Mammary epithelial cell (primary cell): ENCODE results near the gene CLTB.

Source experiments
- EZH2 ChIP-seq: IDR thresholded peaks from 2 replicates; pipeline ENCODE4 v1.6.1; 2012; ENCODE audit warnings: low read length, inconsistent platforms, borderline replicate concordance
- TF ChIP-seq, protein P1 (sequence below), 2 donors: IDR thresholded peaks in 1 of 2; conservative IDR thresholded peaks in 1 of 2; 2 replicates each; pipeline ENCODE4 v1.5.1; 2011 to 2012; ENCODE audit warnings: inconsistent platforms in 2 of 2, low read length in 2 of 2, mild to moderate bottlenecking in 2 of 2, control low read depth in 1 of 2, low read depth in 1 of 2; ENCODE audit not compliant: insufficient read depth in 1 of 2; ENCODE audit errors: extremely low read depth in 1 of 2

DNA sequence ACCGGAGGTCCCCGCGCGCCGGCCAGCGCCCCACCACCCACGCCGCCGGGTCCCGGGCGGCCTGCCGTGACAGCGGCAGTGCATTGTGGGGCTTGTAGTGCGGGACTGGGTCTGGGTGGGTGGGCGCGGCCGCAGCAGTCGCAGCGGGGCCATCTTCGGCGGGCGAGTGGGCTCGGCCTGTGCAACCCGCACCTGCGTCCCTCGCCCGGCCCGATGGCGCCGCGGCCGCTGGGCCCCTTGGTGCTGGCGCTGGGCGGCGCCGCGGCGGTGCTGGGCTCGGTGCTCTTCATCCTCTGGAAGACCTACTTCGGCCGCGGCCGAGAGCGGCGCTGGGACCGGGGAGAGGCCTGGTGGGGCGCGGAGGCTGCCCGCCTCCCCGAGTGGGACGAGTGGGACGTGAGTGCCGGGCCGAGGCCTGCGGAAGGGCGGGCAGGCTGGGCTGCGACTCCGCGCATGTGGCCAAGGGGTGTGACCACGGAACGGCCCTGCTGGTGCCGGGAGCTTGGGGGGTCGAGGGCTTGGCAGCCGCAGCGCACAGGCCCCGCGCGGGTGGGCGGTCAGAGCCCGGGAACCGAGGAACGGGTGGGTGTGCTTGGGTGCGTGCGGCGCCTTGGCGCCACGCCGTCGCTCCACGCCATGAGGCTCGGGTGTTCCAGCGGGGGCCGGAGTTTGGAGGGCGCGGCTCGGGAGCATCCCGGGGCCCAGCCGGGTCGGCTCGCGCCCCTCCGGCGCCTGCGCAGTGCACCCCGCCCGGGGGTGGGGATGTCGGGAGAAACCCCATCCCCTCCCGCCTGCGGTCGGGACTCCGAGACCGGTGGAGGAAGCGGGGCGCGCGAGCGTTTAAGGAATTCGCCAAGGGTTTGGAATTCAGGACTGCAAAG lies 50.7 kb downstream of the CLTB start, which contains the start of gene ARL10:
- TF ChIP-seq, protein P1, sequence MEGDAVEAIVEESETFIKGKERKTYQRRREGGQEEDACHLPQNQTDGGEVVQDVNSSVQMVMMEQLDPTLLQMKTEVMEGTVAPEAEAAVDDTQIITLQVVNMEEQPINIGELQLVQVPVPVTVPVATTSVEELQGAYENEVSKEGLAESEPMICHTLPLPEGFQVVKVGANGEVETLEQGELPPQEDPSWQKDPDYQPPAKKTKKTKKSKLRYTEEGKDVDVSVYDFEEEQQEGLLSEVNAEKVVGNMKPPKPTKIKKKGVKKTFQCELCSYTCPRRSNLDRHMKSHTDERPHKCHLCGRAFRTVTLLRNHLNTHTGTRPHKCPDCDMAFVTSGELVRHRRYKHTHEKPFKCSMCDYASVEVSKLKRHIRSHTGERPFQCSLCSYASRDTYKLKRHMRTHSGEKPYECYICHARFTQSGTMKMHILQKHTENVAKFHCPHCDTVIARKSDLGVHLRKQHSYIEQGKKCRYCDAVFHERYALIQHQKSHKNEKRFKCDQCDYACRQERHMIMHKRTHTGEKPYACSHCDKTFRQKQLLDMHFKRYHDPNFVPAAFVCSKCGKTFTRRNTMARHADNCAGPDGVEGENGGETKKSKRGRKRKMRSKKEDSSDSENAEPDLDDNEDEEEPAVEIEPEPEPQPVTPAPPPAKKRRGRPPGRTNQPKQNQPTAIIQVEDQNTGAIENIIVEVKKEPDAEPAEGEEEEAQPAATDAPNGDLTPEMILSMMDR (conservative IDR thresholded peaks at IDR 0.05 in 1 of 2, IDR thresholded peaks at IDR 0.05 in 1 of 2; ENCODE audit: extremely low read depth in 1 of 2, insufficient read depth in 1 of 2, low read depth in 1 of 2, low read length in 2 of 2): no peak
- TF ChIP-seq EZH2: no peak
